Thyroid gland (tissue), 4 donors: ENCODE data around the gene PDZRN3. TPM values are rescaled to one million over a fixed set of nuclear protein-coding genes. Genes with fewer than 3 reads are reported as not detected.

ENCODE experiments used
- DNase-seq, 2 donors: peaks; one replicate each; pipeline ENCODE4 v3.0.0-alpha.2; 2019
- H3K27ac ChIP-seq, 3 donors: fragments of 200-600 bp; sonication (generic); 1 replicate in 2 of 3; 2 replicates in 1 of 3; pipeline ENCODE4 v1.5.1; 2016 to 2019; ENCODE audit warnings: mild to moderate bottlenecking in 1 of 3, moderate library complexity in 1 of 3
- H3K27me3 ChIP-seq: fragments of 200-600 bp; sonication (generic); one replicate; pipeline ENCODE4 v1.5.1; 2019
- H3K36me3 ChIP-seq, 2 donors: fragments of 200-600 bp; sonication (generic); one replicate each; pipeline ENCODE4 v1.5.1; 2016 to 2019
- H3K4me1 ChIP-seq, 2 donors: fragments of 200-600 bp; sonication (generic); one replicate each; pipeline ENCODE4 v1.5.1; 2017 to 2019
- H3K4me3 ChIP-seq, 3 donors: fragments of 200-600 bp; sonication (generic); replicated peaks in 1 of 3; 1 replicate in 2 of 3; 2 replicates in 1 of 3; pipeline ENCODE4 v1.5.1; 2016; ENCODE audit warnings: mild to moderate bottlenecking in 1 of 3
- H3K9me3 ChIP-seq: fragments of 200-600 bp; sonication (generic); one replicate; pipeline ENCODE4 v1.5.1; 2017
- CTCF ChIP-seq, 6 experiments: fragments of 200-600 bp in 3 of 6; fragments of 450-650 bp in 3 of 6; sonication (generic) in 3 of 6; IDR thresholded peaks; one replicate each; pipeline ENCODE4 v1.5.1; 2016 to 2019; ENCODE audit warnings: antibody characterized with exemption in 6 of 6, mild to moderate bottlenecking in 2 of 6, inconsistent platforms in 1 of 6, moderate library complexity in 1 of 6
- POLR2A ChIP-seq, 2 donors: fragments of 450-650 bp; IDR thresholded peaks; one replicate each; pipeline ENCODE4 v1.6.1; 2017; ENCODE audit warnings: antibody characterized with exemption in 2 of 2, mild to moderate bottlenecking in 2 of 2, moderate library complexity in 1 of 2
- WGBS, 2 donors: methylation state at CpG; one replicate each; pipeline ENCODE4 v1.1.5; 2017; 5-methylcytosine and 5-hydroxymethylcytosine counted together
- intact Hi-C: fragments of 100-400 bp; cut with DNase I; formaldehyde crosslinking; loops from one replicate; pipeline ENCODE4 v1.15.1; 2023
- total RNA-seq, 4 donors: library from RNA; depleted of rRNA; stranded (reverse); fragments of >200 nt; gene quantifications; one replicate each; pipeline ENCODE4 v1.2.3, GENCODE V29; 2016

The PDZRN3 gene
- total RNA-seq, 4 donors from 2014 or later = 4.4 to 8.3 (median 6.0) TPM

GRCh38 chr3:73558727-73559075 lies 66.0 kb downstream of the PDZRN3 start:
- Histone ChIP-seq H3K4me1 (no peaks in the 10 kb centered on the region), H3K36me3 (no peaks in the 10 kb centered on the region), H3K27ac (no peak overlapping the region), H3K4me3 (no peak overlapping the region), H3K27me3 (no peaks in the 10 kb centered on the region), H3K9me3 (no peaks in the 10 kb centered on the region)
- intact Hi-C loops = no loop called here
- no peak for DNase-seq
- 86 to 88% methylated on average over 4 of the region's 4 CpGs for WGBS, 2 donors
- TF ChIP-seq CTCF (IDR thresholded peaks at IDR 0.05) (no peak), POLR2A (IDR thresholded peaks at IDR 0.05) (no peak)

GRCh38 chr3:73557986-73558726 lies 66.6 kb downstream of the PDZRN3 start:
- H3K27me3 ChIP-seq = no peaks in the 10 kb centered on the region
- intact Hi-C loops = no loop called here
- H3K4me3 ChIP-seq = no peak overlapping the region
- H3K9me3 ChIP-seq = no peaks in the 10 kb centered on the region
- H3K27ac ChIP-seq = no peak overlapping the region
- no peak for DNase-seq
- H3K36me3 ChIP-seq = no peaks in the 10 kb centered on the region
- 62 to 68% methylated on average over 3 of the region's 3 CpGs for WGBS, 2 donors
- H3K4me1 ChIP-seq = no peaks in the 10 kb centered on the region
- TF ChIP-seq CTCF (IDR thresholded peaks at IDR 0.05) (no peak), POLR2A (IDR thresholded peaks at IDR 0.05) (no peak)

- Histone ChIP-seq H3K4me3 (no peak overlapping the region), H3K27me3 (no peaks in the 10 kb centered on the region), H3K27ac (no peak overlapping the region), H3K36me3 (no peaks in the 10 kb centered on the region), H3K9me3 (no peaks in the 10 kb centered on the region), H3K4me1 (no peaks in the 10 kb centered on the region)
- DNase-seq = no peak
- WGBS, 2 donors = 49 to 56% methylated on average over 3 of the region's 3 CpGs
- intact Hi-C loops = no loop called here
- TF ChIP-seq CTCF (IDR thresholded peaks at IDR 0.05) (no peak), POLR2A (IDR thresholded peaks at IDR 0.05) (no peak)
Measured at GRCh38 chr3:73556520-73557372, 68.0 kb downstream of the PDZRN3 start.

- DNase-seq = no peak
- intact Hi-C loops = no loop called here
- no peaks in the 10 kb centered on the region for H3K4me1 ChIP-seq
Measured at GRCh38 chr3:73555076-73555475, 69.7 kb downstream of the PDZRN3 start.

More at GRCh38 chr3:73555076-73555475, 69.7 kb downstream of the PDZRN3 start:
- TF ChIP-seq CTCF (IDR thresholded peaks at IDR 0.05) (no peak), POLR2A (IDR thresholded peaks at IDR 0.05) (no peak)
- Histone ChIP-seq H3K27me3 (no peaks in the 10 kb centered on the region), H3K27ac (no peak overlapping the region), H3K36me3 (no peaks in the 10 kb centered on the region), H3K4me3 (no peak overlapping the region), H3K9me3 (no peaks in the 10 kb centered on the region)
- WGBS, 2 donors = 81 to 90% methylated on average over 2 of the region's 2 CpGs
